GM18873 (cell line): ENCODE data around the gene FKBP5.

Source experiments
- ATAC-seq: cut with Tn5 transposase; IDR thresholded peaks from one replicate; pipeline ENCODE4 v1.9.1; 2021; ENCODE audit warnings: mild to moderate bottlenecking, moderate library complexity, moderate number of reproducible peaks; ENCODE audit not compliant: unreplicated experiment, low FRiP score

FKBP5 gene

GRCh38 chr6:35668744-35669450, 19.8 kb downstream of the FKBP5 start:
- no peak for ATAC-seq

- no peak for ATAC-seq
These were observed 20.6 kb downstream of the FKBP5 start for GRCh38 chr6:35668096-35668495.

GRCh38 chr6:35665573-35665972, 23.1 kb downstream of the FKBP5 start:
- ATAC-seq: no peak

GRCh38 chr6:35664945-35665344, 23.8 kb downstream of the FKBP5 start:
- no peak for ATAC-seq

GRCh38 chr6:35663447-35664235, 25.1 kb downstream of the FKBP5 start:
- no peak for ATAC-seq

GRCh38 chr6:35662999-35663398, 25.7 kb downstream of the FKBP5 start:
- no peak for ATAC-seq

- no peak for ATAC-seq
These were observed 33.8 kb downstream of the FKBP5 start for GRCh38 chr6:35654883-35655282.

- ATAC-seq: no peak
These were observed 37.5 kb downstream of the FKBP5 start for GRCh38 chr6:35651244-35651643.

- no peak for ATAC-seq
These were observed 38.7 kb downstream of the FKBP5 start for GRCh38 chr6:35650015-35650414.

GRCh38 chr6:35648203-35648602, 40.5 kb downstream of the FKBP5 start:
- ATAC-seq: no peak

- no peak for ATAC-seq
These were observed 41.3 kb downstream of the FKBP5 start for GRCh38 chr6:35647400-35647799.

- no peak for ATAC-seq
These were observed 45.6 kb downstream of the FKBP5 start for GRCh38 chr6:35643162-35643535.

GRCh38 chr6:35642471-35643161, 46.1 kb downstream of the FKBP5 start:
- ATAC-seq: no peak

- ATAC-seq: no peak
These were observed 48.6 kb downstream of the FKBP5 start for GRCh38 chr6:35640017-35640664.

GRCh38 chr6:35638679-35639078, 50.0 kb downstream of the FKBP5 start:
- no peak for ATAC-seq

- ATAC-seq: no peak
These were observed 50.8 kb downstream of the FKBP5 start for GRCh38 chr6:35637911-35638310.

- no peak for ATAC-seq
These were observed 52.8 kb downstream of the FKBP5 start for GRCh38 chr6:35635601-35636597.

- ATAC-seq: no peak
These were observed 54.4 kb downstream of the FKBP5 start for GRCh38 chr6:35634316-35634715.

- no peak for ATAC-seq
These were observed 55.1 kb downstream of the FKBP5 start for GRCh38 chr6:35633579-35634089.
